ENCODE measurements around the gene FARP1. TPM values are rescaled to one million over a fixed set of nuclear protein-coding genes. Genes with fewer than 3 reads are reported as not detected.

The FARP1 gene
- total and polyA plus RNA-seq, 2 of the 13 experiments (the other 11 are each of a cell fraction or from before 2014, with no cell fraction given) = 70.6 to 126 TPM

GRCh38 chr13:98155475-98156109, 12.7 kb downstream of the FARP1 start (continued):
- TF ChIP-seq ZNF318 (CRISPR knock-in tag; IDR thresholded peaks at IDR 0.05) (no peak), ZNF777 (CRISPR knock-in tag; IDR thresholded peaks at IDR 0.05) (no peak), ZFP36L2 (CRISPR knock-in tag; IDR thresholded peaks at IDR 0.05) (no peak), TFDP2 (CRISPR knock-in tag; IDR thresholded peaks at IDR 0.05) (no peak), EP300 (IDR thresholded peaks at IDR 0.05; ENCODE audit: low read depth in 2 of 2, low read length in 2 of 2) (no peak), EP300 (CRISPR knock-in tag; IDR thresholded peaks at IDR 0.05; ENCODE audit: borderline replicate concordance) (no peak), MXD1 (CRISPR knock-in tag; IDR thresholded peaks at IDR 0.05) (no peak), ZNF614 (CRISPR knock-in tag; IDR thresholded peaks at IDR 0.05; ENCODE audit: borderline replicate concordance) (no peak), KMT2A (CRISPR knock-in tag; IDR thresholded peaks at IDR 0.05) (no peak), TGIF2 (CRISPR knock-in tag; IDR thresholded peaks at IDR 0.05) (no peak), ZGPAT (CRISPR knock-in tag; IDR thresholded peaks at IDR 0.05) (no peak), SP1 (IDR thresholded peaks at IDR 0.05) (no peak), SP1 (CRISPR knock-in tag; IDR thresholded peaks at IDR 0.05) (no peak)

Data from HepG2 (cell line).